T-helper 9 cell (primary cell): ENCODE measurements around the gene TFDP1.

ENCODE experiments used
- DNase-seq: peaks from one replicate; pipeline ENCODE4 v3.0.0-alpha.2; 2020

The TFDP1 gene

GRCh38 chr13:113653264-113654174 lies 69.0 kb downstream of the TFDP1 start:
- no peak for DNase-seq

GRCh38 chr13:113654175-113654560 lies 69.6 kb downstream of the TFDP1 start:
- DNase-seq: no peak

GRCh38 chr13:113654591-113655345 lies 70.2 kb downstream of the TFDP1 start:
- DNase-seq: no peak

GRCh38 chr13:113655346-113656002 lies 70.9 kb downstream of the TFDP1 start:
- no peak for DNase-seq

GRCh38 chr13:113656003-113656588 lies 71.5 kb downstream of the TFDP1 start:
- DNase-seq: no peak

GRCh38 chr13:113656831-113657671 lies 72.5 kb downstream of the TFDP1 start:
- DNase-seq: no peak

GRCh38 chr13:113657851-113658741 lies 73.5 kb downstream of the TFDP1 start, which contains the start of gene ATP4B:
ATP4B (minus strand) TSS chr13:113658198; CDS start chr13:113658144, 54 bp downstream.
- no peak for DNase-seq

- no peak for DNase-seq
These were observed 74.3 kb downstream of the TFDP1 start for GRCh38 chr13:113658836-113659235.

GRCh38 chr13:113659337-113659736 lies 74.8 kb downstream of the TFDP1 start:
- no peak for DNase-seq

GRCh38 chr13:113660066-113660465 lies 75.5 kb downstream of the TFDP1 start:
- DNase-seq: no peak

GRCh38 chr13:113661509-113661908 lies 77.0 kb downstream of the TFDP1 start:
- no peak for DNase-seq

- DNase-seq: no peak
These were observed 79.4 kb downstream of the TFDP1 start for GRCh38 chr13:113663934-113664333.

GRCh38 chr13:113664751-113665596 lies 80.4 kb downstream of the TFDP1 start:
- no peak for DNase-seq

GRCh38 chr13:113665597-113666328 lies 81.2 kb downstream of the TFDP1 start:
- no peak for DNase-seq

- no peak for DNase-seq
These were observed 81.7 kb downstream of the TFDP1 start for GRCh38 chr13:113666329-113666670.

GRCh38 chr13:113666951-113667701 lies 82.6 kb downstream of the TFDP1 start, which contains the start of gene GRK1:
GRK1 (plus strand) TSS chr13:113667219; CDS start chr13:113667387, 168 bp downstream.
- DNase-seq: no peak

GRCh38 chr13:113667771-113668490 lies 83.4 kb downstream of the TFDP1 start:
- DNase-seq: no peak
